K562 (cell line): Measurements from ENCODE around the gene TMEM72. TPM values are rescaled to one million over a fixed set of nuclear protein-coding genes. Genes with fewer than 3 reads are reported as not detected.

Source experiments
- BDP1 ChIP-seq: IDR thresholded peaks from 3 replicates; pipeline ENCODE4 v1.6.1; 2011; ENCODE audit not compliant: insufficient read length, insufficient read depth
- CCAR2 ChIP-seq: fragments of 200-400 bp; formaldehyde crosslinking; IDR thresholded peaks from 2 replicates; pipeline ENCODE4 v1.6.1; 2017; ENCODE audit warnings: mild to moderate bottlenecking, low read depth, low read length
- KDM5B ChIP-seq: fragments of 200-600 bp; sonication (generic); IDR thresholded peaks from 2 replicates; pipeline ENCODE4 v1.6.1; 2012; ENCODE audit warnings: low read depth, mild to moderate bottlenecking, moderate library complexity, low read length, control low read depth, inconsistent platforms; ENCODE audit not compliant: insufficient replicate concordance
- MTA2 ChIP-seq: fragments of 450-650 bp; IDR thresholded peaks from 2 replicates; pipeline ENCODE4 v1.6.1; 2016; ENCODE audit warnings: low read depth
- MTF1 ChIP-seq: fragments of 250-450 bp; sonication (Bioruptor Pico); IDR thresholded peaks from 2 replicates; pipeline ENCODE4 v1.9.0; 2021; ENCODE audit warnings: moderate library complexity, mild to moderate bottlenecking, inconsistent platforms, borderline replicate concordance
- POLR2AphosphoS5 ChIP-seq: IDR thresholded peaks from 2 replicates; pipeline ENCODE4 v1.6.1; 2011; ENCODE audit warnings: mild to moderate bottlenecking, low read depth, low read length, moderate library complexity; ENCODE audit not compliant: control insufficient read depth, insufficient read depth
- SRSF9 ChIP-seq: fragments of 200-400 bp; formaldehyde crosslinking; IDR thresholded peaks from 2 replicates; pipeline ENCODE4 v1.6.1; 2017; ENCODE audit warnings: low read depth, low read length, borderline replicate concordance
- STAG1 ChIP-seq: sonication (generic); formaldehyde crosslinking; IDR thresholded peaks from 2 replicates; pipeline ENCODE4 v1.5.0; 2020; ENCODE audit warnings: missing genetic modification reagents, borderline replicate concordance
- ZBTB40 ChIP-seq, 2 experiments: fragments of 450-650 bp in 1 of 2; sonication (generic) in 1 of 2; formaldehyde crosslinking in 1 of 2; IDR thresholded peaks; 2 replicates each; pipeline versions ENCODE4 v1.7.1 to v1.9.0; 2016 to 2022; ENCODE audit warnings: inconsistent platforms in 1 of 2, mild to moderate bottlenecking in 1 of 2, missing genetic modification reagents in 1 of 2
- ZNF165 ChIP-seq: fragments of 250-450 bp; sonication (Bioruptor Pico); IDR thresholded peaks from 2 replicates; pipeline ENCODE4 v1.4.0; 2020; ENCODE audit warnings: borderline replicate concordance
- ZNF408 ChIP-seq: fragments of 250-450 bp; sonication (Bioruptor Pico); IDR thresholded peaks from 2 replicates; pipeline ENCODE4 v1.4.0; 2020; ENCODE audit warnings: low read depth, mild to moderate bottlenecking, moderate library complexity
- ZNF436 ChIP-seq: fragments of 250-450, 450-650 bp; sonication (Bioruptor Pico); formaldehyde crosslinking; IDR thresholded peaks from 2 replicates; pipeline ENCODE4 v1.7.0; 2020; ENCODE audit warnings: mild to moderate bottlenecking
- ZNF592 ChIP-seq: fragments of 450-650 bp; IDR thresholded peaks from 2 replicates; pipeline ENCODE4 v1.6.1; 2017; ENCODE audit warnings: antibody characterized with exemption, mild to moderate bottlenecking
- ZNF717 ChIP-seq: fragments of 250-450 bp; sonication (Bioruptor Pico); IDR thresholded peaks from 2 replicates; pipeline ENCODE4 v1.5.0; 2021
- polyA plus RNA-seq, 8 experiments: library from polyadenylated mRNA; depleted of rRNA in 4 of 8; stranded (reverse) in 5 of 8; unstranded in 3 of 8; fragments of >200 nt; fragmentation: Nextera tagmentation in 2 of 8; fragmentation: Illumina TruSeq in 1 of 8; extraction: Ambion mirVana in 2 of 8; extraction: Trizol in 1 of 8; gene quantifications; 2 replicates each; pipeline versions ENCODE4 v1.2.1 to v1.2.3, GENCODE V29; 2011 to 2014; ENCODE audit warnings: inconsistent platforms in 1 of 8, missing spikeins in 1 of 8
- total RNA-seq, 7 experiments: library from RNA; depleted of rRNA in 6 of 7; stranded (reverse); fragments of >200 nt in 6 of 7; fragmentation: Illumina TruSeq in 2 of 7; extraction: Trizol in 2 of 7; gene quantifications; 2 replicates each; pipeline versions ENCODE4 v1.2.1 to v1.2.3, GENCODE V29; 2011 to 2021; ENCODE audit warnings: low replicate concordance in 1 of 7

The TMEM72 gene
- total and polyA plus RNA-seq, 9 of the 15 experiments (the other 6 are each of a cell fraction or from before 2014, with no cell fraction given) = not detected

GRCh38 chr10:44913350-44914081 lies 2.4 kb downstream of the TMEM72 start (continued):
- TF ChIP-seq POLR2AphosphoS5 (peak; percentile 83), MTF1 (no peak), ZNF436 (no peak), ZNF408 (CRISPR knock-in tag) (no peak), SRSF9 (no peak), BDP1 (no peak), STAG1 (no peak), MTA2 (peak; percentile 87), CCAR2 (no peak), ZNF165 (no peak), ZNF717 (CRISPR knock-in tag) (no peak), ZBTB40 (IDR thresholded peaks at IDR 0.05) (peak; percentile 24), ZBTB40 (CRISPR knock-in tag; IDR thresholded peaks at IDR 0.05) (no peak), KDM5B (no peak), ZNF592 (no peak)
